Prostate gland (tissue), 2 donors: ENCODE measurements around the gene NDEL1. TPM values are rescaled to one million over a fixed set of nuclear protein-coding genes. Genes with fewer than 3 reads are reported as not detected.

Experiments used
- DNase-seq: peaks from one replicate; pipeline ENCODE4 v3.0.0-alpha.2; 2019; ENCODE audit warnings: low spot score
- H3K27ac ChIP-seq, 2 donors: fragments of 200-600 bp; sonication (generic); 2 replicates each; pipeline ENCODE4 v1.5.1; 2017 to 2019
- H3K27me3 ChIP-seq: fragments of 200-600 bp; sonication (generic); replicated peaks from 2 replicates; pipeline ENCODE4 v1.5.1; 2019; ENCODE audit not compliant: insufficient read depth
- H3K36me3 ChIP-seq, 2 donors: fragments of 200-600 bp; sonication (generic); 1 replicate in 1 of 2; 2 replicates in 1 of 2; pipeline versions ENCODE4 v1.5.1 to v1.8.1; 2017 to 2019
- H3K4me1 ChIP-seq: fragments of 200-600 bp; sonication (generic); replicated peaks from 2 replicates; pipeline ENCODE4 v1.5.1; 2019
- H3K4me3 ChIP-seq, 2 donors: fragments of 200-600 bp; sonication (generic); 2 replicates each; pipeline ENCODE4 v1.5.1; 2017 to 2019
- H3K9me3 ChIP-seq: fragments of 200-600 bp; sonication (generic); 2 replicates; pipeline ENCODE4 v1.5.1; 2017
- CTCF ChIP-seq, 4 experiments: fragments of 200-600 bp in 2 of 4; fragments of 450-650 bp in 2 of 4; sonication (generic) in 2 of 4; IDR thresholded peaks; 1 replicate in 3 of 4; 2 replicates in 1 of 4; pipeline ENCODE4 v1.5.1; 2016 to 2019; ENCODE audit warnings: antibody characterized with exemption in 4 of 4, mild to moderate bottlenecking in 2 of 4, moderate library complexity in 2 of 4
- POLR2A ChIP-seq: fragments of 450-650 bp; IDR thresholded peaks from one replicate; pipeline ENCODE4 v1.6.1; 2016; ENCODE audit warnings: antibody characterized with exemption, mild to moderate bottlenecking
- POLR2AphosphoS5 ChIP-seq: sonication (generic); formaldehyde crosslinking; IDR thresholded peaks from one replicate; pipeline ENCODE4 v1.6.1; 2017; ENCODE audit warnings: antibody characterized with exemption
- WGBS: methylation state at CpG from one replicate; pipeline ENCODE4 v1.1.5; 2018; 5-methylcytosine and 5-hydroxymethylcytosine counted together
- intact Hi-C: fragments of 100-400 bp; cut with DNase I; formaldehyde crosslinking; loops from one replicate; pipeline ENCODE4 v1.14.2; 2022
- small RNA-seq, 2 donors: library from RNA; depleted of rRNA; stranded (forward); fragments of <200 nt; gene quantifications; one replicate each; pipeline ENCODE3, GENCODE V24; 2016
- total RNA-seq, 2 donors: library from RNA; depleted of rRNA; stranded (reverse); fragments of >200 nt; gene quantifications; one replicate each; pipeline ENCODE4 v1.1.0, GENCODE V29; 2016

NDEL1 gene
- total RNA-seq, 2 donors from 2014 or later: 32.5 to 62.2 TPM

DNA sequence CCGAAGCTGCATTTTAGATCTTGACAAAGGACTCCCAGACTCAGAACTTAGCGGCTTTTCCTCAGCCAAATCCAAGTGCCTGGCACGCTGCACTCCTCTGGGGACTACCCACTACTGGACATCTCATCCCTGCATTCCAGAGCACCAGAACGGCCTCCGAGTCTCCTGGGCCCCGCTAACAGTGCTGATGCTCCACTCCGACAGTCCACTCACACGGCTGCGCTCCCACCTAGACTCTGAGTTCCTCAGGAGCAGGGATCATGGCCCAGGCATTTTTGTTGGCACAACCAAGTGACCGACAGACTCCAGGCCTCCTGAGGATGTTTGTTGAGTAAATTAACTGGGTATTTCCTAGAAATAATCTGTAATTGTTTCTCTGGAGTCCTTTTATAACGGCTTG, 79.1 kb downstream of the NDEL1 start:
- H3K4me1 ChIP-seq: no peaks in the 10 kb centered on the region
- intact Hi-C loops: no loop called here
- no peak overlapping the region for H3K4me3 ChIP-seq
- DNase-seq: no peak
- WGBS: 94% methylated on average over 11 of the region's 11 CpGs
- H3K9me3 ChIP-seq: no peaks in the 10 kb centered on the region
- H3K27me3 ChIP-seq: no peaks in the 10 kb centered on the region
- no peak for TF ChIP-seq POLR2A
- TF ChIP-seq POLR2AphosphoS5: no peak
- TF ChIP-seq CTCF (IDR thresholded peaks at IDR 0.05): no peak
- no peaks in the 10 kb centered on the region for H3K36me3 ChIP-seq
- H3K27ac ChIP-seq: no peak overlapping the region

Small RNA genes lying within 50 kb of the gene (small RNA-seq; reads per million reads assigned to genes)
- 0 reads per million in 2 donors for gene RNU7-43P

Other genes starting within 250 kb of the NDEL1 start
- gene BORCS6, start 245.7 kb upstream of the NDEL1 start, total RNA-seq: 10 to 100 TPM in 1 of 2 donors, 1 to 10 TPM in 1; 9.6 to 19.1 TPM
- 1 to 10 TPM; 2.1 to 6.6 TPM for gene AURKB, start 225.3 kb upstream of the NDEL1 start, total RNA-seq
- 10 to 100 TPM; 20.1 to 31.7 TPM for gene CTC1, start 187.8 kb upstream of the NDEL1 start, total RNA-seq
- 10 to 100 TPM; 17.0 to 29.0 TPM for gene PFAS, start 186.6 kb upstream of the NDEL1 start, total RNA-seq
- gene RANGRF, start 147.2 kb upstream of the NDEL1 start, total RNA-seq: 10 to 100 TPM; 29.5 to 30.1 TPM
- 1 to 10 TPM; 4.5 to 5.2 TPM for gene SLC25A35, start 140.5 kb upstream of the NDEL1 start, total RNA-seq
- gene ARHGEF15, start 125.6 kb upstream of the NDEL1 start, total RNA-seq: 1 to 10 TPM; 2.6 to 4.4 TPM
- gene ODF4, start 96.0 kb upstream of the NDEL1 start, total RNA-seq: not detected
- 1,000 to 10,000 TPM; 1,762 to 3,819 TPM for gene RPL26, start 52.7 kb upstream of the NDEL1 start, total RNA-seq
- gene RNF222, start 38.1 kb upstream of the NDEL1 start, total RNA-seq: not detected
- 10 to 100 TPM; 48.6 to 56.6 TPM for gene MYH10, start 194.8 kb downstream of the NDEL1 start, total RNA-seq